NCI-H226 (cell line): Measurements from ENCODE around the gene GABRB3.

ENCODE experiments used
- DNase-seq: peaks from one replicate; pipeline ENCODE4 v3.0.0-alpha.2; 2015

Gene GABRB3

GRCh38 chr15:26624128-26624527 lies 148.7 kb downstream of the GABRB3 start:
- DNase-seq: no peak

- DNase-seq: no peak
These were observed 149.8 kb downstream of the GABRB3 start for GRCh38 chr15:26623071-26623470.

GRCh38 chr15:26621816-26622215 lies 151.1 kb downstream of the GABRB3 start:
- no peak for DNase-seq

GRCh38 chr15:26620528-26621458 lies 152.1 kb downstream of the GABRB3 start:
- no peak for DNase-seq

- no peak for DNase-seq
These were observed 157.0 kb downstream of the GABRB3 start for GRCh38 chr15:26615927-26616302.

- no peak for DNase-seq
These were observed 157.5 kb downstream of the GABRB3 start for GRCh38 chr15:26615188-26615926.

GRCh38 chr15:26614734-26615133 lies 158.1 kb downstream of the GABRB3 start:
- DNase-seq: no peak

- no peak for DNase-seq
These were observed 174.2 kb downstream of the GABRB3 start for GRCh38 chr15:26598704-26599103.

- no peak for DNase-seq
These were observed 177.3 kb downstream of the GABRB3 start for GRCh38 chr15:26595611-26596010.

- DNase-seq: no peak
These were observed 182.2 kb downstream of the GABRB3 start for GRCh38 chr15:26590676-26591075.

GRCh38 chr15:26582840-26583239 lies 190.0 kb downstream of the GABRB3 start:
- no peak for DNase-seq

GRCh38 chr15:26580943-26581342 lies 191.9 kb downstream of the GABRB3 start:
- DNase-seq: no peak

GRCh38 chr15:26572602-26573350 lies 200.1 kb downstream of the GABRB3 start:
- DNase-seq: no peak

GRCh38 chr15:26571346-26571745 lies 201.5 kb downstream of the GABRB3 start:
- DNase-seq: no peak

GRCh38 chr15:26565542-26565941 lies 207.3 kb downstream of the GABRB3 start:
- no peak for DNase-seq

- no peak for DNase-seq
These were observed 208.5 kb downstream of the GABRB3 start for GRCh38 chr15:26564361-26564760.

GRCh38 chr15:26562336-26562735 lies 210.5 kb downstream of the GABRB3 start:
- no peak for DNase-seq

GRCh38 chr15:26561896-26562295 lies 211.0 kb downstream of the GABRB3 start:
- DNase-seq: no peak

- DNase-seq: no peak
These were observed 211.7 kb downstream of the GABRB3 start for GRCh38 chr15:26561130-26561529.

- no peak for DNase-seq
These were observed 217.0 kb downstream of the GABRB3 start for GRCh38 chr15:26555898-26556297.

- no peak for DNase-seq
These were observed 221.4 kb downstream of the GABRB3 start for GRCh38 chr15:26551473-26551872.

- DNase-seq: no peak
These were observed 222.0 kb downstream of the GABRB3 start for GRCh38 chr15:26550880-26551279.

GRCh38 chr15:26537663-26538062 lies 235.2 kb downstream of the GABRB3 start:
- DNase-seq: no peak
